ENCODE measurements around the gene LLGL2.
A peak's percentile ranks its signal among the peaks of the same experiment; 100 is the strongest.
"Not testable (repeated sequence)": the region's sequence is repeated elsewhere in the genome, so short reads cannot be mapped to it uniquely, and the experiment has no call there.

Gene LLGL2

DNA sequence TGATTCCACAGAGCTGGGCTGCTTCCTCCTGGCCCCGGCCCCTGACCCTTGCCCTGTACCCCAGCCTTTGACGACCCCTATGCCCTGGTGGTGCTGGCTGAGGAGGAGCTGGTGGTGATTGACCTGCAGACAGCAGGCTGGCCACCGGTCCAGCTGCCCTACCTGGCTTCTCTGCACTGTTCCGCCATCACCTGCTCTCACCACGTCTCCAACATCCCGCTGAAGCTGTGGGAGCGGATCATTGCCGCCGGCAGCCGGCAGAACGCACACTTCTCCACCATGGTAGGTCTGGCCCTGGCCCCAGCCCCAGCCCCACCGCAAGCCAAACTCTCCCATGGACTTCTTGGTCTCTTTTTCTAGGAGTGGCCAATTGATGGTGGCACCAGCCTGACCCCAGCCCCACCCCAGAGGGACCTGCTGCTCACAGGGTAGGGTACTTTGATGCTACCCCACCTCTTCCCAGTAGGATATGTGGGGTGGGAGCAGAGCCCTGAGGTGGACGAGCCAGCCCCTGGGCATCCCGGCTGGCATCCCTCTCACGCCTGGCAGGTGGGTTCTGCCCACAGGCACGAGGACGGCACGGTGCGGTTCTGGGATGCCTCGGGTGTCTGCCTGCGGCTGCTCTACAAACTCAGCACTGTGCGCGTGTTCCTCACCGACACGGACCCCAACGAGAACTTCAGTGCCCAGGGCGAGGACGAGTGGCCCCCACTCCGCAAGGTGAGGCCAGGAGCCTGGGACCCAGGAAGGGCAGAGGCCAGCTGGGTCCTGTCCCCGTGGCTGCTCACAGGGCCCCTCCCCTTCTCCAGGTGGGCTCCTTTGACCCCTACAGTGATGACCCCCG, 43.1 kb downstream of the LLGL2 start:
- no peak for DNase-seq (ENCODE audit: low read depth)

DNA sequence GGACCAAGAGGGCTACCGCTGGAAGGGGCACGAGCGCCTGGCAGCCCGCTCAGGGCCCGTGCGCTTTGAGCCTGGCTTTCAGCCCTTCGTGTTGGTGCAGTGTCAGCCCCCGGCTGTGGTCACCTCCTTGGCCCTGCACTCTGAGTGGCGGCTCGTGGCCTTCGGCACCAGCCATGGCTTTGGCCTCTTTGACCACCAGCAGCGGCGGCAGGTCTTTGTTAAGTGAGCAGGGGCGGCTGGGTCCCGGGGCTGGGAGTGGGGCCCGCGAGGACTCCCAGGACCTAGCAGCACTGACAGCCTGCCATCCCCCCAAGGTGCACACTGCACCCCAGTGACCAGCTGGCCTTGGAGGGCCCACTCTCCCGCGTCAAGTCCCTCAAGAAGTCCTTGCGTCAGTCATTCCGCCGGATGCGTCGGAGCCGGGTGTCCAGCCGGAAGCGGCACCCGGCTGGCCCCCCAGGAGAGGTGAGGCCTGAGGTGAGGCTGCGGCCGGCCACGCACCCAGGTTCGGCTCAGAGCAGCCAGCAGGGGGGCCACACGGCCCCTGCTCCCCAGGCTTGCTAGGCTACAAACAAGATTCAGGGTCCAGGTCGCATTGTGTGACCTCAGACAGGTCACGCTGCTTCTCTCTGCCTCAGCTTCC, 44.7 kb downstream of the LLGL2 start:
- DNase-seq (ENCODE audit: low read depth): no peak

DNA sequence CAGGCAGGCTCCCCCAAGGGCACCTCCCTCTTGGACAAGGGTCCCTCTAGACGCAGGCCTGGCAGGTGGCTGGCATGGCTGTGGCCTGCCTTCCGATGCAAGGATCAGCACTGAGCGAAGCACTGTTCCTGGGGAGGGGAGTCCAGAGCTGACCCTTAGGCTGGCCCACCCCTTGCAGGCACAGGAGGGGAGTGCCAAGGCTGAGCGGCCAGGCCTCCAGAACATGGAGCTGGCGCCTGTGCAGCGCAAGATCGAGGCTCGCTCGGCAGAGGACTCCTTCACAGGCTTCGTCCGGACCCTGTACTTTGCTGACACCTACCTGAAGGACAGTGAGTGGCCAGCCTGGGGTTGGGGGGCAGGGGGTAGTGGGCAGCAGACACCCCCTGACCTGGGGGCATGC, 45.3 kb downstream of the LLGL2 start:
- no peak for DNase-seq (ENCODE audit: low read depth)

GRCh38 chr17:75571197-75571884, 45.8 kb downstream of the LLGL2 start:
- DNase-seq (ENCODE audit: low read depth): no peak

GRCh38 chr17:75571885-75572215, 46.4 kb downstream of the LLGL2 start:
- DNase-seq (ENCODE audit: low read depth): no peak

DNA sequence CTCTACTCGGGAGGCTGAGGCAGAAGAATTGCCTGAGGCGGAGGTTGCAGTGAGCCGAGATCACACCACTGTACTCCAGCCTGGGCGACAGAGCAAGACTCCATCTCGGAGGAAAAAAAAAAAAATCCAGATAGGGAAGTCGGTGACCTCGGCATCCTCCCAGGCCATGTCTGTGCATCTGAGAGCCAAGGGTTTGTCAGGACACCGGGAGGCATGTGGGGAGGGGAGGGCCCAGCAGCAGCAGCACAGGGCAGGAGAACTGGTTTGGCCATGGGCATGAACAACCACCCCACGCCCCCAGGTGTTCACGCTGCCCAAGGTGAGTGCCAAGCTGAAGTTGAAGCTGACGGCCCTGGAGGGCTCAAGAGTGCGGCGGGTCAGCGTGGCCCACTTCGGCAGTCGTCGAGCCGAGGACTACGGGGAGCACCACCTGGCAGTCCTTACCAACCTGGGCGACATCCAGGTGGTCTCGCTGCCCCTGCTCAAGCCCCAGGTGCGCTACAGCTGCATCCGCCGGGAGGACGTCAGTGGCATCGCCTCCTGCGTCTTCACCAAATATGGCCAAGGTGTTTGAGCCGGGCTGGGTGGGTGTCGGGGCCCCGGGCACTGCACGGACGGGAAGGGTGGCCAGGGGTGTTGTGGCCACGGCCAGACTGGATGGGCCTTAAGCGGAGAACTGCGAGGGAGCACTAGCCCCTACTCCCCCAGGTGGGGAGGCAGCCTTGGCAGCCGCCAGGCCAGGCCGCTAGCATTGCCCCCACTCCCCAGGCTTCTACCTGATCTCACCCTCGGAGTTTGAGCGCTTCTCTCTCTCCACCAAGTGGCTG, 47.4 kb downstream of the LLGL2 start:
- no peak for DNase-seq (ENCODE audit: low read depth)

GRCh38 chr17:75573540-75573957, 48.1 kb downstream of the LLGL2 start:
- no peak for DNase-seq (ENCODE audit: low read depth)

- DNase-seq (ENCODE audit: low read depth): no peak
Observed at GRCh38 chr17:75573994-75574393, 48.5 kb downstream of the LLGL2 start.

DNA sequence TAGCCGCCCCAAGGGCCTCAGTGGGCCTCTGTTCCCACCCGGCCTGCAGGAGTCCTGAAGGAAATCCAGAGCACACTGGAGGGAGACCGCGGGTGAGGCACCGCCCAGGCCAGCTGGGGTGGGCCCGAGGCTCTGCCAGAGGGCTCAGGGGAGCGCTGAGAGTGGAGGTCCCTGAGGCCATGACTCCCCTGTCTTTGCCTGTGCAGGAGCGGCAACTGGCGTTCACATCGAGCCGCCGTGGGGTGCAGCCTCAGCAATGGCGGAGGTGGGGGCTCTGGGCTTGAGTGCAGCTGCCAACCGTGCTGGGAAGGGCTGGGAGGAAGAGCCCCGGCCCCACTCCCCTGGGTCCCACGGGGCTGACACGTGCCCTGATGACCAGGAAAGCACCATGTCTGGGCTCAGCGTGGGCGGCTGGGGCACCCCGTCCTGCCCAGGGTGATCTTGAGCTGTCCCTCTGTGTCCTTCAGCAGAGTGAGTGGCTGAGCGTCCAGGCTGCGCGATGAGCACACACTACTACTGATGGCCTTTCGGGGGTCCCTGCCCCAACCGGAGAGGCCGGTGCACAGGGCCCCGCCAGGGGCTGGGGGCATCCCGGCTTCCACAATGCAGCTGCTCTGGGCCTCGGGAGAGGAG, 49.0 kb downstream of the LLGL2 start:
- DNase-seq (ENCODE audit: low read depth): no peak

GRCh38 chr17:75575197-75575596, 49.7 kb downstream of the LLGL2 start:
- DNase-seq (ENCODE audit: low read depth): no peak

DNA sequence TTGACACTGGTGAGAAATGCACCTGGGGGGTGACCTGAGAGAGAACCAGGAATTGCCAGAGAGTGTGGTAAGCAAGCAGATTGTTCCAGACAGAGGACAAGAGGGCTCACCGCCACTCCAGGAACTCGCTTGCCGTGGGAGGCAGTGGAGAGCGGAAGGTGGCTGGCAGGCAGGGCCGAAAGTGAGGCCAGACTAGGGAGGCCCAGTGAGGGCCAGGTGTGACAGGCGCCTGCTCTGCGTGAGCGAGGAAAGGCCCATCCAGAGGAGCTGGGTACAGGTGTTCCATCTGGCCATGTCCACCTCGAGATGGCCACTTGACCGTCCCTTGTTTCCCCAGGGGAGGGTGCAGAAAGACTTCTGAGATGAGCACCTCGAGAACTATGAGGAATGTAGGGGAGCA, 50.2 kb downstream of the LLGL2 start:
- DNase-seq (ENCODE audit: low read depth): no peak

- no peak for DNase-seq (ENCODE audit: low read depth)
Observed at GRCh38 chr17:75576661-75577060, 51.2 kb downstream of the LLGL2 start.

DNA sequence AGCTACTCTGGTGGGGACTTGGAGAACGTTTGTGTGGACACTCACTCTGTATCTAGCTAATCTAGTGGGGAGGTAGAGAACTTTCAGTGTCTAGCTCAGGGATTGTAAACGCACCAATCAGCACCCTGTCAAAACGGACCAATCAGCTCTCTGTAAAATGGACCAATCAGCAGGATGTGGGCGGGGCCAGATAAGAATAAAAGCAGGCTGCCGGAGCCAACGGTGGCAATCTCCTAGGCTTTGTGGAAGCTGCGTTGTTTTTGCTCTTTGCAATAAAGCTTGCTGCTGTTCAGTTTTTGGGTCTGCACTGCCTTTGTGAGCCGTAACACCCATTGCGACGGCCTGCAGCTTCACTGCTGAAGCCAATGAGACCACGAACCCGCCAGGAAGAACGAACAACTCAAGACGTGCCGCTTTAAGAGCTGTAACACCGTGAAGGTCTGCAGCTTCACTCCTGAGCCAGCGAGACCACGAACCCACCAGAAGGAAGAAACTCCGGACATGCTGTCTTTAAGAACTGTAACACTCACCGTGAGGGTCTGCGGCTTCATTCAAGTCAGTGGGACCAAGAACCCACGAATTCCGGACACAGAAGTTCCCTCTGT, 55.7 kb downstream of the LLGL2 start:
- DNase-seq (ENCODE audit: low read depth): not testable (repeated sequence)

- not testable (repeated sequence) for DNase-seq (ENCODE audit: low read depth)
Observed at GRCh38 chr17:75583197-75583596, 57.7 kb downstream of the LLGL2 start.

DNA sequence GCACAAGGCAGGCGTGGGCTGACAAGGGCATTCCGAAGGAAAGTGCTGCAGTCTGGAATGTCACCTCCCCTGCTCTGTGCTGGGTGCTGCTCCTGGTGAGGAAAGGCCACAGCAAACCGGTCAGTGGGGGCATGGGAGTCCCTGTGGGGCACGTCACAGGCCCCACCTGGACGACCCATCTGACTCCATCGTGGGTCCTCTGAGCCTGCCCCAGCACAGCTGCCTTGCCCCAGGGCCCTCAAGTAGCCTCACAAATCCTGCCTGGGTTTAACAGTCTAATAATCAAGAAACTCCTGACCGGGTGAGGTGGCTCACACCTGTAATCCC, 59.3 kb downstream of the LLGL2 start:
- DNase-seq (ENCODE audit: low read depth): no peak

- DNase-seq (ENCODE audit: low read depth): peak; percentile 25
Observed at GRCh38 chr17:75587675-75588595, 62.4 kb downstream of the LLGL2 start, which contains the start of gene MYO15B. TSS of gene MYO15B (plus strand) at chr17:75587800. CDS start at chr17:75588058, 258 bp downstream.

GRCh38 chr17:75588596-75589011, 63.1 kb downstream of the LLGL2 start:
- no peak for DNase-seq (ENCODE audit: low read depth)

DNA sequence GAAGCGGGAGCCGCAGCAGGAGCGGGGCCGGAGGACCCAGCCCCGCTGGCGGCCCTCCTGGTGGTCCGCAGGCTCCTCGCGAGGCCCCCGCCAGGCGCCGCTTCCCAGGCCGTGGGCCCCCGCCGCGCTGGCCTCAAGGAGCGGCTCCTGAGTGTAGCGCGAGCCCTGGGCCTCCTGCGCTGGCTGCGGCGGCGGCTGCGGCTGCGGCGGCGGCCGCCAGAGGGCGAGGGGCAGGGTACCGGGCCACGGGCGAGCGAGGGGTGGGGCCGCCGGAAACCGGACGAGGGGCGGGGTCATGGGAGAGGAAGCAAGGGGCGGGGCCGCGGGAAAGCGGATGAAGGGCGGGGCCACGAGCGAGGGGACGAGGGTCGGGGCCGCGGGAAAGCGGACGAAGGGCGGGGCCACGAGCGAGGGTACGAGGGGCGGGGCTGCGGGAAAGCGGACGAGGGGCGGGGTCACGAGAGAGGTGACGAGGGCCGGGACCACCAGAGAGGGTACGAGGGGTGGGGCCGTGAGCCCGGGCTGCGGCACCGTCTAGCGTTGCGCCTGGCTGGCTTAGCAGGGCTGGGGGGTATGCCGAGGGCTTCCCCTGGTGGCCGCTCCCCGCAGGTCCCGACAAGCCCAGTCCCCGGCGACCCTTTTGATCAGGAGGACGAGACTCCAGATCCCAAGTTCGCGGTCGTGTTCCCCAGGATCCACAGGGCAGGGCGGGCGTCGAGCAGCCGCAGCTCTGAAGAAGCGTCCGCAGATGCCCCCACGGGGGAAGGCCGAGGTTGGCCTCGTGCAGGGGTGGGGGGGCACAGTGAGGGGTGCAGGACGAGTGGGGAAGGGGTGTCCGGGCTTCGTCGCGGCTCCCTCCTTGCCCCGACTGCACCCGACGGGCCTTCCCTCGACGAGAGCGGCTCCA, 63.8 kb downstream of the LLGL2 start:
- DNase-seq (ENCODE audit: low read depth): peak; percentile 90

DNA sequence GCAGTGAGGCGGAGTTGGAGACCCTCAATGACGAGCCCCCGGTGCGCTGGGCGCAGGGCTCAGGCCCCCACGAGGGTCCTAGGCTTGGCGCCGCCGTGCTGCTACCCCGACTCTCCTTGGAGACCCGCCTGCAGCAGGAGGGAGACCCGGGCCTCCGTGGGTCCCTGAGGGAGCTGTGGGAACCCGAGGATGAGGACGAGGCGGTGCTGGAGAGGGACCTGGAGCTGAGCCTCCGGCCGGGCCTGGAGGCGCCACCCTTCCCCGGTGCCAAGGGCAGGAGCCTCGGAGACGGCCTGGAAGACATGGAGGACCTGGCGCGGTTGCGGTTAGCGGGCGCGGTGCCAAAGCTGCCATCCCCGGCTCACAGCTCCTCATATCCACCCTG, 64.4 kb downstream of the LLGL2 start:
- DNase-seq (ENCODE audit: low read depth): no peak

All from T follicular helper cell (primary cell).